Myocyte (in vitro differentiated cells): ENCODE results near the gene TMEM30B. TPM values are rescaled to one million over a fixed set of nuclear protein-coding genes. Genes with fewer than 3 reads are reported as not detected.
A peak's percentile ranks its signal among the peaks of the same experiment; 100 is the strongest.
"Not testable (repeated sequence)": the region's sequence is repeated elsewhere in the genome, so short reads cannot be mapped to it uniquely, and the experiment has no call there.

Source experiments
- DNase-seq: peaks from one replicate; pipeline ENCODE4 v3.0.0-alpha.2; 2012; ENCODE audit warnings: low read depth
- polyA plus RNA-seq: library from polyadenylated mRNA; unstranded; fragments of >200 nt; gene quantifications from one replicate; pipeline ENCODE4 v1.2.1, GENCODE V29; 2012; ENCODE audit warnings: missing spikeins
- total RNA-seq: library from RNA; depleted of rRNA; stranded (reverse); fragments of >200 nt; gene quantifications from 2 replicates; pipeline ENCODE4 v1.2.3, GENCODE V29; 2014

TMEM30B gene, protein sequence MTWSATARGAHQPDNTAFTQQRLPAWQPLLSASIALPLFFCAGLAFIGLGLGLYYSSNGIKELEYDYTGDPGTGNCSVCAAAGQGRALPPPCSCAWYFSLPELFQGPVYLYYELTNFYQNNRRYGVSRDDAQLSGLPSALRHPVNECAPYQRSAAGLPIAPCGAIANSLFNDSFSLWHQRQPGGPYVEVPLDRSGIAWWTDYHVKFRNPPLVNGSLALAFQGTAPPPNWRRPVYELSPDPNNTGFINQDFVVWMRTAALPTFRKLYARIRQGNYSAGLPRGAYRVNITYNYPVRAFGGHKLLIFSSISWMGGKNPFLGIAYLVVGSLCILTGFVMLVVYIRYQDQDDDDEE
- 0.16 and 0.62 TPM in 2 replicates for total RNA-seq
- polyA plus RNA-seq = 0.05 TPM

DNA sequence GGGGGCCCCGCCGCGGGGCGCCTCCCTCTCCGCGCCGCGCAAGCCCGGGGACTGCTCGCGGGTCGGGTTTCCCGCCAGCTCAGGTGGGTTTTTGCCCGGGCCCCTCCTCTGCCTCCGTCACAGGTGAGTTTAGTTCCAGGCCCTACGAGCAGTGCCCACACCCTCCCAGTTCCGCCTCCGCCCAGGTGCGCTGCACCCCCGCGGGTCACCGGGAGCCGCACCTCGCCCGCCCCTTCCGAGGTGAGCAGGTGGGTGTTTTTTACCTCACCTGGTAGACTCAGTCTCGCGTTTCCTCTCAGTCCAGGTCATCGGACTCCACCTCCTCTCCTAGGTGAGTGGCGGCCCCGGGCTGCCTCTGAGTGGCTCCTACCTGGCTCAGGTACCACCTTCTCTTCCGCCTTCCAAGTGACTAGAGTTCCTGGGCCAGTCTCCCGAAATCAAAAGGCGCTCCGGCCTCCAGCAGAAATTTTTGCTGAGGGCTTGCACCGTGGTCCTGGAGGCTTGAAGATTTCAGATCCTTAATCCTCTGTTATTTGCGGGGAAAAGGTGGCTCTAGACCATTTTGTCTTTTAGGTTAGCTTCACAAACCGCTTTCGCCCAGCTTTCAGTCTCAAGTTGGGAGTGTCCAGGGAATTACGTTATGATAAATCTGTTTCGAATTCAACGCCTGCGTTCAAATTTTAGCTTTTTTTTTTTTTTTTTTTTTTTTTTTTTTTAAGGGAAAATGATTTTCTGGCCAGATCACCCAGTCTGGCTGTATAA, at the start of gene TMEM30B:
TSS of gene TMEM30B (minus strand) at position 153 of the 762 bp plus-strand sequence. CDS start 191 bp downstream, outside the sequence.
- no peak for DNase-seq

DNA sequence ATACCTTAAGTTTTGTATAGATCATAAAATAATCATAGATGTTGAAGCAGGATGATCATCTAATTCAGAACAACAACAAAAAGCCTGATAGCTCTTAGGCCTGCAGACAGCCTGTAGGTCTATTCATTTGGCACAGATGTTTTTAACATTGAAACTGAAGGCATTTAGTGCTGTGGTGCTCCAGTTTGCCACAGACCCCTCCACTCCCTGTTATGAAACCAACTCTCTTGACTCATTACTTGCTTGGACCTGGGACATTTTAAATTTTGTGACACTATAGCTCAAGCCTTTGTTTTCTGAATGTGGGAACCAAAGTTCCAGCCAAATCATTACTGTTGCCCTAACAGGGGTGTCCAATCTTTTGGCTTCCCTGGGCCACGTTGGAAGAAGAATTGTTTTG, 49.4 kb upstream of the TMEM30B start:
- no peak for DNase-seq

DNA sequence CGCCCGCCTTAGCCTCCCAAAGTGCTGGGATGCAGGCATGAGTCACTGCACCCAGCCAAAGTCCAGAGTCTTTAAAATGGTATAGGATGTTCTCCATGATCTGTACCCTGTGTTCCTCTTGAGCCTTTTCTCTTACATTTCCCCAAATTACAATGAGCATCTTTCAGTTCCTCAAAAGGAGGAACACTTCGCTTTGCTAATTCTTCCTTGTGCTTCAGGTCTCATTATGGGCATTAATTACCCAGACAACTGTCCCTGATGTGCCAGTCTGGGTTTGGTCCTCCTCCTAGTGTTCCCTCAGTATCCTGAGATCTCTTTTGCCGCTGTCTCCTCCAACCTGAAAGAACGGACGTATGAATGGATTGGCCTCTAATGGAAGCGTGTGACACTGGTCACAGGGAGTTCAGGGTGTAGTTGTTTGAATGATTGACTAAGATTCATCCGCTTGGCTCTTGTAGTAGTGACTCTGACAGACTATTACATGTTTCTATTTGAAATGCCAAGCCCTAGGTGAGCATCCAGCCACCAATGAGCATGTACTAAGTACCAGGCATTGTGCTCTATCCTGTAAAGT, 48.4 kb upstream of the TMEM30B start:
- no peak for DNase-seq

DNA sequence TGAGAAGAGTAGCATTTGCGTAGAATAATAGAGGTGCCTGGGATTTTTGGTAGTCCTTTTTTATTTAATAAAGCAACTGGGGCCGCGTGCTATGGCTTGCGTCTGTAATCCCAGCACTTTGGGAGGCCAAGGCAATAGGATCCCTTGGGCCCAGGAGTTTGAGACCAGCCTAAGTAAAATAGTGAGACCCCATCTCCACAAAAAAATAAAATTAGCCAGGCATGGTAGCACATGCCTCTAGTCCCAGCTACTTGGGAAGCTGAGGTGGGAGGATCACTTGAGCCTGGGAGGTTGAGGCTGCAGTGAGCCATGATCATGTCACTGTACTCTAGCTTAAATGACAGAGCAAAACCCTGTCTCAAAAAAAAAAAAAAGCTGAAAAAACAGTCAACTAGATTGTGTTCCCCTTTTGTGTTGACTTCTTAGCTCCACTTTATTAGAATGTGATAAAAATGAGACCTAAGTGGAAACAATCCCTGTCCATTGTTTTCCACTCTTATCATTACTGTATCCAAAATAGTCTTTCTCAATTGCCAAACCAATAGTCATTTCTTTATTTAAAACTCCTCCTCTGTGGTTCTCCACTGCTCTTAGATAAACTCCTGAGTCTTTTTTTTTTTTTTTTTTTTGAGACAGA, 47.6 kb upstream of the TMEM30B start:
- no peak for DNase-seq

DNA sequence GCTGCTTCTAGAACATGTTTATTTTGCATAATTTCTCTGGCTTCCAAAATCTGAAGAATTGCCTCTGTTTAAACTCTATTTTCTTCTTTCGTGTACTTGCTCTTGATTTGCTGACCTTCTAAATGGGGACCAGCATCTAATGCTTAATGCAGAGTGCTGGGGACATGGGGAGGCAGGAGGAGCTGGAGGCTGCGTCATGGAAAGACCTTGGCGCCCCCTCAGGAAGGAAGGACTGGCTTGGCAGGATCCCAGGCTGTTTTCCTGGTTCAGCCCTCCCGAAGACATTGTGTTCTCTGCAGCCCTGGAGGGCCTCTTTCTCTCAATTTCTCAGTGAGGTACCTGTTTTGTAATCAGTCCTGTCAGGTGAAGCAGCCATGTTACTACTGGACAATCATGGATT, 45.7 kb upstream of the TMEM30B start:
- DNase-seq = no peak

DNA sequence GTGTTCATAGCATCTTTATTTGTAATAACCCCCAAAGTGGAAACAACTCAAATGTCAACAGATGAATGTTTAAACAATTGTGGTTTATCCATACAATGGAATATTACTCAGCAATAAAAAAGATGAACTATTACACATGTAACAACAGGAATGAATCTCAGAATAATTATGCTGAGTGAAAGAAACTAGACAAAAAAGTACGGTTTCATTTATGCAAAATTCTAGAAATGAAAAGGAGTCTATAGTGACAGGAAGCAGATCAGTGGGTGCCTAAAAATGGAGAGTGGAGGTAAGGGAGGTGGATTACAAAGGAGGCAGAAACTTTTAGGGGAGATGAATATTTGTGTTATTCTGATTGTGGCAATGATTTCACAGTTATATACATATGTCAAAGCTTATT, 45.0 kb upstream of the TMEM30B start:
- DNase-seq = no peak

DNA sequence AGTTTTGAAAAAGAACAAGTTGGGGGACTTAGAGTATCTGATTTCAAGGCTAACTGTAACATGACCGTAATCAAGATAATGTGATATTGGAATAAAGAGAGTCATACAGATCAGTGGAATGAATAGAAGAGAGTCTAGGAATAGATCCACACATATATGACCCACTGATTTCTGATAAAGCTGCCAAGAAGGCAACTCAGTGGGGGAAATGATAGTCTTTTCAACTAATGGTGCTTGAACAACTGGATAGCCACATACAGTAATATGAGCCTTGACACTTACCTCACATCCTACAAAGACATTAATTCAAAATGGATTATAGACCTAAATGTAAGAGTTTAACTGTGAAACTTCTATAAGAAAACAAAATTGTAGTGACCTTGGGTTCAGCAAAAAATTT, 44.0 kb upstream of the TMEM30B start:
- no peak for DNase-seq

DNA sequence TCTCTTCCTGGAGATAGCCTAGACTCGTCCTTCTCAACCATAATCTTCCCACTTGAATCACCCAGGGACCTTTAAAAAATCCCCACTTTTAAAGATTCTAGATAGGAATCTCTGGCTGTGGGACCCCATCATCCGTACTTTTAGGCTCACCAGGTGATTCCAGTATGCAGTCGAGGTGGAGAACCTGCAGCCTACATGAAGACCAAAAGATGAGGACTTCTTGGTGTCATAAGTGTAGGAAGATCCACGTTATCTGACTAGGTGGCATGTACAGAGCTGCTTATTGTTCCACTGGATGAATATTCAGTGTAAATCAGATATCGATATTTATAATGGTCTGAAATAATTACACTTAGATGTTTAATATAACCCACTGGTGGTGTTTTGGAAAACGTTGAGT, 42.8 kb upstream of the TMEM30B start:
- DNase-seq = no peak

DNA sequence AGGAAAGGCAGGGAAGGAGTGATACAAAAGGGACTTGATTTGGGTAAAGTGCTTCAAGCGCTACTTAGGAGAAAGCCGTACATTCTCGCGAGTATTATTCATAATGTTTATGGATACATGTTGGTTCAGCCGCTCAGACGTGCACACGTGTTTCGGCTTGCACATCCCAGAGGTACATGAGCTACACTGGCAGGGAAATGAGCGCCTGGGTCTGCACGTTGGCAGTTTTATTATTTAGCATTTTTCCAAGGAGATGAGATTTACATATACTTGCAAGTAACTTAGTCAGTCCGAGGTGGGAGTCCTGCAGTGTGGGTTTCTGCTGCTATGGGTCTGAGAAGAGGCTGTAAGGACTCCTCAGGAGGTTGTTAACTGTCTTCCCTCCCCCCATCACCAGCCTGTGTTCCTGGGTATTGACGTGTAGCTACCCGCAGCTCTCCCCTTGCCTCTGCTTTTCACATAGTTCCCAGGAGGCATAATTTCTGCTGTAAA, 41.7 kb upstream of the TMEM30B start:
- DNase-seq = no peak

DNA sequence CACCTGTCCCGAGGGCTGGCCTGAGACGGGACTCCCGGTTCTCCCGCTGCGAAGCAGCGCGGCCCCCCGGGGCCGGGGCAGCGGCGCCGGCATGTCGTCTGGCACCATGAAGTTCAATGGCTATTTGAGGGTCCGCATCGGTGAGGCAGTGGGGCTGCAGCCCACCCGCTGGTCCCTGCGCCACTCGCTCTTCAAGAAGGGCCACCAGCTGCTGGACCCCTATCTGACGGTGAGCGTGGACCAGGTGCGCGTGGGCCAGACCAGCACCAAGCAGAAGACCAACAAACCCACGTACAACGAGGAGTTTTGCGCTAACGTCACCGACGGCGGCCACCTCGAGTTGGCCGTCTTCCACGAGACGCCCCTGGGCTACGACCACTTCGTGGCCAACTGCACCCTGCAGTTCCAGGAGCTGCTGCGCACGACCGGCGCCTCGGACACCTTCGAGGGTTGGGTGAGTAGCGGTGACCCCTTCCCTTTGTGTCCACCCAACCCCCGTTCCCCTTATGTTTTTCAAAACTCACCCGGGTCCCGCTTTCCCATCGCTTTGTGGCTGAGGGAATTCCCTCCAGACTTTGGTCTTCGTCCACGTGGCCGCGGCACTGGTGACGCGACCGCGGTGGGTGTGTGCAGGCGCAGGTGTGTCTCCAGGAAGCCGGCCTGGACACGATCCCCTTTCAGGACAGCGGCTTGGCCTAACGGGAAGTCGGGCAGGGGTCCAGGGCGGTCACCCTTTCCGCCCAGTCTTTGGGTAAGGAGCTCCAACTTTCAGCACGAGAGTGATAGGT, 41.1 kb upstream of the TMEM30B start:
- DNase-seq = no peak

DNA sequence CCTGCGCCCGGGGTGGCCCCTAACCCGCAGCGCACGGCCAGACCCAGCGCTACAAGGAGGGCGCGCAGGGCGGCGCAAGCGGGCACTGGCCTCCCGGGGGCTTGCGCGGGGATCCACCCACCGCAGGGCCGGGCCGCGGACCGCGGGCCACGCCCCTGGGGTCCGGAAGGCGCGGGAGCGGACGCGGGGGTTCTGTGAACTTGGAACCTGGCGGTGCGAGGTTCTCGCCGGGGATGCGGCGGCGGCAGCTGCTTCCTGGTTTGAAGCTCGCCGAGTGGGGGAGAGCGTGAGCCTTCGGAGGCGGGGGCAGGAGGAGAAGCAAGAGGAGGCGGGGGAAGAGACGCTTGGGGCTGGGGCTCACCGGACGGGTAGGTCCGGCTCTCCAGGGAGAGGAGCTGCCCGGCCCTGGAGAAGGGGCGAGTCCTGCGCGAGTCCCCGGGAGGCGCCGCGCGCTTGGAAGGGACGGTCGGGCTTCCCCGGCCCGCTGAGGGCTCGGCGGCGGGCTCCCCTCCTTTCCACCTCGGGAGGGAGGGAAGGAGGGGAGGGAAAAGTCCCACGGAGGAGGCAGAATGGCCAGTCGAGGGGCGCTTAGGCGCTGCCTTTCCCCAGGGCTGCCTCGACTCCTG, 40.4 kb upstream of the TMEM30B start, which contains the start of gene PRKCH:
TSS of gene PRKCH (plus strand) at position 195 of the 626 bp plus-strand sequence. CDS start 523 bp downstream, outside the sequence.
- peak; percentile 49 for DNase-seq

DNA sequence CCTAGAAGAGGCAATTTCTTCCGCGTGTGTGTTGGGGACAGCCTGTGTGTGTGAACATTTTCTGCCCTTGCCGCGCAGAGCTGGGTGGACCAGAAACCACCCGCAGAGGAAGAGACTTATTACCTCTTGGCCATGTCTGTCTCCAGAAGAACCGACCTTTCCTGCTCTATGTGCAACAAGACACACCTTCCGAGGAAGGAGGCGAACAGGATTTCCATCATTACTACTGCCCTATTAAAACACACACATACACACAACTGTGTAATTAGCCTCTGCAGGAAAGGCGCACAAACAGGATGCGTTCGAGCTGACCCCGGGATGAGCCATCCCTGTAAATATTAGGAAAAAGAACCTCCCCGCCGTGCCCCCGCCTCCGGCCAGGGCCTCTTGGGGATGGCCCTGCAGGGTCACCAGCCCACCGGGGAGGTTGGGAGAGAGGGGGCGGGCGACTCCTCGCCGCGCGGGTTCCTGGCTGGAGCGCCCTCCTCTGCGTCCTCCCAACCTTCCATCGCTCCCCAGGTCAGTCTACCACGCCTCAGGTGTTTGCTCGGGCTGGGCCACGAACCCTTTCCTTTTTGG, 39.8 kb upstream of the TMEM30B start:
- DNase-seq = no peak

DNA sequence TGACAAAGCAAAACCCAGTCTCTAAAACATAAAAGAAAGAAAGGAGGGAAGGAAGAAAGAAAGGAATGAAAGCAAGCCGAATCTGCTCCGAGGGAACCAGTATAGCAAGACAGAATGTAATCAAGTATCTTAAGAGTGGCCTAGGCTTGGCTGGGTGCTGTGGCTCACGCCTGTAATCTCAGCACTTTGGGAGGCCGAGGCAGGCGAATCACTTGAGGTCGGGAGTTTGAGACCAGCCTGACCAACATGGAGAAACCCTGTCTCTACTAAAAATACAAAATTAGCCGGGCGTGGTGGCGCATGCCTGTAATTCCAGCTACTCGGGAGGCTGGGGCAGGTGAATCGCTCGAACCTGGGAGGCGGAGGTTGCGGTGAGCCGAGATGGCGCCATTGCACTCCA, 39.0 kb upstream of the TMEM30B start:
- DNase-seq = not testable (repeated sequence)

DNA sequence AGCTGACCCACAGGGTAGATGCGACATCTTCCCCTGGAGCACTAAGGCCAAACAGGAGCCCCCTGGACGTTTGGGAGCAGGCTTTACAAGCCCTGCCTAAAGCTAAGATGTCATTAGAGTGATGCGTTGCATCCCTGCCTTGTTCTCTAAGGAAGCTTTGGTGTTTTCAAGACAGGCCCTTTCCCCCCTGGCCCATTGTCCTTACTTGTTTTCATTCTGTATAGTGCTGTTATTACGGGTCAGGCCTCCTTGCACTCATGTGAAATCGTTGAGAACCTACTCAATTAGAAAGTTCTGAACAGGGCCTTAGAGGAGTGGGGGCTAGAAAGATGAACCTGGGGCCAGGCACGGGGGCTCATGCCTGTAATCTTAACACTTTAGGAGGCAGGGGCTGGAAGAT, 38.6 kb upstream of the TMEM30B start:
- DNase-seq = no peak

DNA sequence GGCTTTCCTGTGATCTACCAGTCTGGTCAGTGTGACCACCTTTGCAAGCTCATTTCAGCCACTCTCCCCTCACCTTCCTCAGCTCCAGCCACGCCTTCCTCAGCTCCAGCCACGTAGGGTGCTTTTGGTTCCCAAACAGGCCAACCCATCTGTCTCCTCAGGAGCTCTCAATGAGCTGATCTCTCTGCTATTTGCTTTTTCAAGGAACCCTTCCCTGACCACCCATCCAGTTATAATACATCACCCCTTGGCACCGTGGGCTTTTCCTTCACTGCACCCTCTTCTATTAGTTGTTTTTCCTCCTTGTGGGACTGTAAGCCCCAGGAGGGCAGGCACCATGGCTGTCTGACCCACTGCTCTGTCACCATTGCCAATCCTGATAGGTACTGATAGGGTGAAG, 37.9 kb upstream of the TMEM30B start:
- no peak for DNase-seq

DNA sequence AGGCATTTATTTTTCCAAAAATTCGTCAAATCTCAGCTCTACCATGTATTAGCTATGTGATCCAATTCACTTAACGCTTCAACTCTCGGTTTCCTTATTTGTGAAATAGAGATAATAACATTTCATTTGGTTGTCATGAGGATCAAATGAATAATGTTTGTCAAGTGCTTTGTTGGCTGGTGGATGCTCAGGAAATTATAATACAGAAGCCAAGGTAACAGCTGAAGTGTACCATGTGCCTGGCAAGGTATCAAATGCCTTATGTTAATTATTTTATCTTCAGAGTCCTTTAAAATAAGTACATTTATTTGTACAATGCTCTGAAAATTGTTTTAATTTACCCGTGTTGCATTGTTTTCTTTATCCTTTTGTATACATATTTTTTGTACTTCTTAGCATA, 34.2 kb upstream of the TMEM30B start:
- no peak for DNase-seq

DNA sequence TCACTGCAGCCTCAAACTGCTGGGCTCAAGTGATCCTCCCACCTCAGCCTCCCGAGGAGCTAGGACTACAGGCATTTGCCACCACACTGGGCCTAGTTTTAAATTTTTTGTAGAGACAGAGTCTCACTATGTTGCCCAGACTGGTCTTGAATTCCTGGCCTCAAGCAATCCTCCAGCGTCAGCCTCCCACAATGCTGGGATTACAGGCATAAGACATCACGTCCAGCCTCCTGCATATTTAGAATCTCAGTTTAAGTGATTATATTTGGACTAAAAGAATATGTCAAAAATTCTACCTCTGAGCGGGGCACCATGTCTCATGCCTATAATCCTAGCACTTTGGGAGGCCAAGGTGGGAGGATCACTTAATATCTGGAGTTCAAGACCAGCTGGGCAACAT, 27.6 kb upstream of the TMEM30B start:
- not testable (repeated sequence) for DNase-seq

DNA sequence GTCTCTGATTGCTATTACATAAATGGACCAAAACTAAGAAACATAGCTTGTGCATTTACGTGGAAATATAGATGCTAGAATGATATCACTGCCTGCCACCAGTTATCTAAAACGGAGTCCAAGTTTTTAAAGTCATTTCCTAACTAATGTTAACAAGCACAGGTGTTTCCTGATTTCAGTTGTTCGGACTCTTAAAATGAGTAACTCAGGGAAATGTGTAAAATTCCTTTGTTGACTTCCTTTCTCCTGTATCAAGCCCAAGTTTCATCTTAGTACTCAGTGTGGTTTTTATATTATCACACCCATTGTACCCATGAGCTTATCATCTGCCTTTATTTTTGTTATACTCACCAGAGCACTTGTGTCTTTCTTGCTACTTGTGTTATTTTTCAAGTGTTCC, 27.1 kb upstream of the TMEM30B start:
- no peak for DNase-seq

DNA sequence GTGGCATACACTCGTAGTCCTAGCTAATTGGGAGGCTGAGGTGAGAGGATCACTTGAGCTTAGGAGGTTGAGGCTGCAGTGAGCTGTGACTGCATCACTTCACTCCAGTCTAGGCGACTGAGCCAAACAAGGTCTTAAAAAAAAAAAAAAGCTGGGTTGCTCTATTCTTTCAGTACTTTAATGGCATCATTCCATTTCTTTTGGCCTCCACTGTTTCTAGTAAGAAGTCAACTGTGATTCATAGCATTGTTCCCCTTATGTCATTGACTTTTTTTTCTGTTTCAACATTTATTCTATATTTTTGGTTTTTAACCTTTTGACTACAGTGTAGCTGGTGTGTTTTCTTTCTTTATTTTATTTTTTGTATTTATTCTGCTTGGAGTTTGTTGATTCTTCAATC, 23.6 kb upstream of the TMEM30B start:
- no peak for DNase-seq

DNA sequence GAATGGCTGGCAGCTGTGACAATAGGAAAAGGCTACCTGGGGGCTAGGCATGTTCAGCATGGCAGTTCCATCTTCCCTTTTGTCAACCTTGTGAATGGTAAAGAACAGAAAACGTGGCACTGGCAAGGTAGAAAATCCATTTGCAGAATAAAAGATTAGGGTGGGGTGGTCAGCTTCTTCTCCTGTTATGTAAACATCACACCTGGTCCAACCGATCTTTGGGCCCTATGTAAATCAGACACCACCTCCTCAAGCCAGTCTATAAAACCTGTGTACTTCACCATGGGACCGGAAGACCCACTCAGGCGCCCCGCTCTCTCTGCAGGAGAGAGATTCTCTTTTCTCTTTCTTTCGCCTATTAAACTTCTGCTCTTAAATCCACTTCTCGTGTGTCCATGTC, 19.6 kb upstream of the TMEM30B start:
- DNase-seq = no peak
